Fibroblast of lung (primary cell): ENCODE results near the gene MAML3.

Experiments used
- EZH2 ChIP-seq: IDR thresholded peaks from 2 replicates; pipeline ENCODE4 v1.5.1; 2012; ENCODE audit warnings: low read length, control low read depth, mild to moderate bottlenecking; ENCODE audit errors: missing control alignments
- TF ChIP-seq, protein P1 (sequence below), 2 donors: IDR thresholded peaks in 1 of 2; conservative IDR thresholded peaks in 1 of 2; 1 replicate in 1 of 2; 2 replicates in 1 of 2; pipeline ENCODE4 v1.5.1; 2011 to 2012; ENCODE audit warnings: low read length in 2 of 2, control low read depth in 1 of 2, inconsistent platforms in 1 of 2, low read depth in 1 of 2, mild to moderate bottlenecking in 1 of 2

DNA sequence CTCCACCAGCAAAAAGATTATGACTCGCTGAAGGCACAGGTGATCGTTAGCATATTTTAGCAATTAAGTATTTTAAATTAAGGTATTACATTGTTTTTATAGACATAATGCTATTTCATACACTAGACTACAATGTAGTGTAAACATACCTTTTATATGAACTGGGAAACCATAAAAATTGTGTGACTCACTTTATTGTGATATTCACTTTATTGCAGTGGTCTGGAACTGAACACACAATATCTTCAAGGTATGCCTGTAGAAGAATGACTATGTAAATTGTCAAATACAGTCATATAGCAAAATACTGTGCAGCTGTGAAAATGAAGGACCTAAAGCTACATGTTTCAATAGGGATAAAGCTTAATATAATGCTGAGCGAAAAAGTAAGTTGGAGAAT, 26.6 kb upstream of the MAML3 start:
- TF ChIP-seq, protein P1, sequence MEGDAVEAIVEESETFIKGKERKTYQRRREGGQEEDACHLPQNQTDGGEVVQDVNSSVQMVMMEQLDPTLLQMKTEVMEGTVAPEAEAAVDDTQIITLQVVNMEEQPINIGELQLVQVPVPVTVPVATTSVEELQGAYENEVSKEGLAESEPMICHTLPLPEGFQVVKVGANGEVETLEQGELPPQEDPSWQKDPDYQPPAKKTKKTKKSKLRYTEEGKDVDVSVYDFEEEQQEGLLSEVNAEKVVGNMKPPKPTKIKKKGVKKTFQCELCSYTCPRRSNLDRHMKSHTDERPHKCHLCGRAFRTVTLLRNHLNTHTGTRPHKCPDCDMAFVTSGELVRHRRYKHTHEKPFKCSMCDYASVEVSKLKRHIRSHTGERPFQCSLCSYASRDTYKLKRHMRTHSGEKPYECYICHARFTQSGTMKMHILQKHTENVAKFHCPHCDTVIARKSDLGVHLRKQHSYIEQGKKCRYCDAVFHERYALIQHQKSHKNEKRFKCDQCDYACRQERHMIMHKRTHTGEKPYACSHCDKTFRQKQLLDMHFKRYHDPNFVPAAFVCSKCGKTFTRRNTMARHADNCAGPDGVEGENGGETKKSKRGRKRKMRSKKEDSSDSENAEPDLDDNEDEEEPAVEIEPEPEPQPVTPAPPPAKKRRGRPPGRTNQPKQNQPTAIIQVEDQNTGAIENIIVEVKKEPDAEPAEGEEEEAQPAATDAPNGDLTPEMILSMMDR (conservative IDR thresholded peaks at IDR 0.05 in 1 of 2, IDR thresholded peaks at IDR 0.05 in 1 of 2; ENCODE audit: low read depth in 1 of 2, low read length in 2 of 2): no peak
- no peak for TF ChIP-seq EZH2
